ENCODE results near the gene SMPDL3A. TPM values are rescaled to one million over a fixed set of nuclear protein-coding genes. Genes with fewer than 3 reads are reported as not detected.

The SMPDL3A gene
- total RNA-seq, 1 experiment from 2014 or later, result 7.2 TPM

DNA sequence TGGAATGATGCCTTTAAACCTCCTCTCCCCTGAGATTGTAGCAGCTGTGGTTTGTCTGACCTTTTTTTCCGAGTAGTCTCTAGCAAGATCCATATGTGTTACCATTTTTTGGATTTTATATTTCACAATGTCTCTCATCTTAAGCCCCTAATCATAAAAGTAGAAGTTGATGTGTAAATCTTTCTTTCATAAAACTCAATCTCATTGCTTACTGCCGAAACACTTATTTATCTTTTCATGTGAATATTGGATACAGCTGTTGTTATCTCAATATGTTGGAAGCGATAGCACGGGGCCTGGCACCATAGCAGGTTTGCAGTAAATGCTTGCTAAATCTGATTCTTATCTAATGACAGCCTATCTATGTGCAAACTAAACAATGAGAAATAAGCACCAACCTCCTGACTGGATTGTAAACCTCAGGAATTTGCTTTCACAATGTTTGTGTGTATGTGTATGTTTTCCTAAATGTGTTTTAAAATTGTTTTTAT, 14.2 kb downstream of the SMPDL3A start:
- peak; percentile 26 for DNase-seq (ENCODE audit: low read depth)

DNA sequence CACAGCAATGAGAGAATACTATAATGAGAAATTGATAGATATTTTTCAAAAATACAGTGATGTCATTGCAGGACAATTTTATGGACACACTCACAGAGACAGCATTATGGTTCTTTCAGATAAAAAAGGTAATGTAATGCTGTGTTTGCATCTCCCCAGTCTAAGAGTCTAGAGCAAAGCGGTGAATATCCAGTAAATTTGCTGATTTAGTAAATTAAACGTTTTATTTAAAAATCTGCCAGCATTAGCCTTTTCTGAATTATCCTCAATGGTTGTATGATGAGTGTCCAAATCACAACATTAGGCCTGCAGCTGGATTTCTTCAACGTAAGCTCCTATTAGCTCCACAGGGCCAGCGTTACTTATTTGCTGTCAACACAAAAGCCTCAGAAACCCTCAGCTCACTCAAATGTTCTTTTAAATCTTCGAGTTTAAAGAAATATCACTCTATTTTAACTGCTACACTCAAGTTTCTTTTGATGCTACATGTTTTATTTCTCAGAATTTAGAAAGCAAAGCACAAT, 16.0 kb downstream of the SMPDL3A start:
- no peak for DNase-seq (ENCODE audit: low read depth)

DNA sequence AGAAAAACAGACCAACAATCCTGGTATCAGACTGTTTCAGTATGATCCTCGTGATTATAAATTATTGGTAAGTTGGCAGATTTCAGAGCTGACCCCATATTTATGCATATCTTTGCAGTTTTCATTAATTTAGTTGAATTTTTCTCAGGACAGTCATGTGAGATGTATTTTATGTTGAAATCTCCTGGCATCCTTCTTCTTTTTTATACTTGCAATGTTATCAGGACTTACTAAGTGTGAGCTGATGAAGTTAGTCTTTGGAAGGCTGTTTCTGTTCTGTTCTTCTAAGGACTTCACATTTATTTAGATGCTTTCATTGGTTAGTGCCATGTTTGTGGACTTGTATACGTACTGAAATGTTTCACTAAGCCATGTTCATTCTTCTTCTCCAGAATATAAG, 17.2 kb downstream of the SMPDL3A start:
- no peak for DNase-seq (ENCODE audit: low read depth)

DNA sequence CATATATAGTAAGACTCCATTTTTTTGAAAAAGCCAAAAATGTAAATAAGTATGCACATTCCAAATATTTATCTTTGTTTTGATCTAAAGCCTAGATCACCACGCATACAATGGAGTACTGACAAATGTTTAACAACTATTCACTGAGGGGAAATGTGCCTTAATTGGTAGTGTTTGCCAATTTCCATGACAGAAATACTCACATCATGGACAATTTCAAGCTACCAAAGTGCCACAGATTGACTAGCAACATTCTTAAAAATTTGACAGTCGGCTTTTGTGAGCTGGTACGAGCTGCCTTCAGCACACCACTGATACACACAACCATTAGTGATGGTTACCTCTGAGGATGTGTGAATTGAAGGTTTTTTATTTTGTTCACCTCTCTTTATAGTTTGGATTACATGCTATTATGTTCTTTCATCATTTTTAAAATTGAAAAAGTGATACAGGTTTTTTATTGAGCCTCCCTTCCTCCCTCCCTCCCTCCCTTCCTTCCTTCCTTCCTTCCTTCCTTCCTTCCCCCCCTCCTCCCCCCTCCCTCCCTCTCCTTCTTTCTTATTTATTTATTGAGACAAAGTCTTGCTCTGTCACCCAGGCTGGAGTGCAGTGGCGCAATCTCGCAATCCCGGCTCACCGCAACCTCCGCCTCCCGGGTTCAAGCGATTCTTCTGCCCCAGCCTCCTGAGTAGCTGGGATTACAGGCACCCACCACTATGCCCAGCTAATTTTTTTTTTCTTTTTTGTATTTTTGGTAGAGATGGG, 19.2 kb downstream of the SMPDL3A start:
- no peak for DNase-seq (ENCODE audit: low read depth)

DNA sequence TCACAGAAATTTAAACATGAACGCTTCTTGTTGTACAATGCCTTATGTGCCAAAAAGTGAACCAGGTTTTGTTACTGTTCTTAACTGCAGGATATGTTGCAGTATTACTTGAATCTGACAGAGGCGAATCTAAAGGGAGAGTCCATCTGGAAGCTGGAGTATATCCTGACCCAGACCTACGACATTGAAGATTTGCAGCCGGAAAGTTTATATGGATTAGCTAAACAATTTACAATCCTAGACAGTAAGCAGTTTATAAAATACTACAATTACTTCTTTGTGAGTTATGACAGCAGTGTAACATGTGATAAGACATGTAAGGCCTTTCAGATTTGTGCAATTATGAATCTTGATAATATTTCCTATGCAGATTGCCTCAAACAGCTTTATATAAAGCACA, 19.9 kb downstream of the SMPDL3A start:
- DNase-seq (ENCODE audit: low read depth), result no peak

DNA sequence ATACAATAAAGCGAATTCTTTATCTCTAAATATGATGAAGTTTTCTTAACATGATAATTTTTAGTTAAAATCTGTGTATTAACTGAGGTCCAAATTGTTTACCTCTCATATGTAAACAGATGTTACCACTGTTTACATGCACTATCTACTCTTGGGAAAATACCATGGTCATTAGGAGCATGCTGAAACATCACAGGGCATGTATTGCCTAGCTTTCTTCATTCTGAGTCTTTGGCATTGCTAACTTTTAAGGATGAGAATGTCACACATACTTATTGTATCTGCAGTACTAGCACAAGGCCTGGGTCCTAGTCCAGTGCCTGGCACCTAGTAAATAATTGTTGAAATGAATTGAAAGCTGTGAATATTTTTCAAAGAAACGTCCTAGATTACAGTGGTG, 20.6 kb downstream of the SMPDL3A start:
- no peak for DNase-seq (ENCODE audit: low read depth)

DNA sequence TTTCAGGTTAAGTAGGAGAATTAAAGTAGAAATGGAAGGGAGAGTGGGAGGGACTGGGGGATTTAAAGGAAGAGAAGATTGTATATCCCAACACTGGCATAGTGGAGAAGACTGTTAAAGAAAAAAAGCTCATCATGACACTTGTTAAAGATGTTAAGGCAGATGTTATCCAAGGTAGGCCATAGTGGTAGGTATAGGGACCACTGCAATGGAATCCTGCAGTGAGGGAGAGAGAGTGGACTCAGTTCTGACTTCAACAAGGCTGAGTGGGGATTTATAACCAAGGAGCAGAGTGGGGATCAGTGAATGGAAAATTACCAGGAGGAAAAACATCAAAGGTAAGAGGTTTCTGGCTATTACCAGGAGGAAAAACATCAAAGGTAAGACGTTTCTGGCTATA, 21.1 kb downstream of the SMPDL3A start:
- no peak for DNase-seq (ENCODE audit: low read depth)

DNA sequence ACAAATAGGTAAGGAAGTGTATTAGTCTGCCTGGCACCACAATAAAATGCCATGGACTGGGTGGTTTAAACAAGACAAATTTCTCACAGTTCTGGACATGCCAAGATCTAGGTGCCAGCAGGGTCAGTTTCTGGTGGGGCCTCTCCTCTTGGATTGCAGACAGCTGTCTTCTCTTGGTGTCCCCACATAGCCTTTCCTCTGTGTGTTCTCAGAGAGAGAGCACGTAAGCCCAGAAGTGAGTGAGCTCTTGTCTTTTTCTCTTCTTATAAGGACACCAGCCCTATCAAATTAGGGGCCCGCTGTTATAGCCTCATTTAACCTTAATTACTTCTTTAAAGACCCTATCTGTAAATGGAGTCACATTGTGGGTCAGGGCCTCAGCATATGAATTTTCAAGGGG, 28.3 kb downstream of the SMPDL3A start:
- DNase-seq (ENCODE audit: low read depth), result no peak

DNA sequence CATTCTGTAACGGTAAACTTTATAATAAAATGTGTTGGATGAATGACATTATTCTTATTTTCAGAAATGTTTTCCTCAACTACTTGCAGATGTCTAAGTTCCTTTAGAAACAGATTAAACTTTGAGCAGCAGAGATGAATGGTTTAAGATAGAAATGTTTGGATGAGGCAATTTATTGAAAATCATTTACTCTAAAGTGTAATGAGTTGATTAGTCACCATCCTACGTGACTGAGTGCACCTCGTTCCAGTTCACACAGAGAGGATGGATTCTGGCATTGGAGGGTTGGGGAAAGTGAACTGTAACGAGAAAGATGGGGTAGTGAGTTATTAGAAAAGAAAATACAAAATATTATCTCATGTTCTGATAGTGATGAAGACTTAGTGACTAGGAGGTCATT, 28.7 kb downstream of the SMPDL3A start:
- no peak for DNase-seq (ENCODE audit: low read depth)

DNA sequence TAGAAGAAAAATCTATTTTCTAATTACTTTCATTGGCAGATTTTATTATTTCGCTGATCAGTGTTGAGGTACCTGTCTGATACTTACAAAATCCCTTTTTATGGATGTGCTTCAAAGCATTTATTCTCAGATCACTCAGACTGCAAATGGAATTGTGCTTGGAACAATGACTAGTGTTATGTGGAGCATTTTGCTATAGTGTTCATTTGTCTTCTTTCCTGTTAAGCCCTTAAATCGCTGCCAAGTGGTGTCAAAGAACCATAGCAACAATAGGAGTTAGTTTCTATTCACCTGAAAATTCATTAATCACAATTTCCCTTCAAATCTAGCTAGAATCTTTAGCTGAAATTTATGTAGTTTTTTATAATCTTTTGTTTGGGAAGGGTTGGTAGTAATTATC, 29.8 kb downstream of the SMPDL3A start:
- no peak for DNase-seq (ENCODE audit: low read depth)

DNA sequence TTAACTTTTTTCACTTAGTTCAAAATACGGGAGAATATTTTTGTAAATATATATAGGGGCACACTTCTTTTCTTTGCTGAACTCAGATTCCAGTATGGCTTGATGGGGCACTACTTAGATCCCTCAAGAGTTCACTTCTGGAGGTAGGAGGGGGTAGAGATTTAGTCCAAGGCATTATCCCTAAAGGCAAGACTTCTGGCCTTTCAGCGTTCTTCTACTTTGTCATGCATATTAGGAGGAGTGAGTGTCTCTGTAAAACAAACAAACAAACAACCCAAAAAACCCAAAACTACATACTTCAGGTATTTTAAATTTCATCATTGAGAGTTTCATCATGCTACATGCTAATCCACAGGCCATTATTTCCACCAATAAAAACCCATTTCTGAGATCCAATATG, 32.0 kb downstream of the SMPDL3A start:
- no peak for DNase-seq (ENCODE audit: low read depth)

DNA sequence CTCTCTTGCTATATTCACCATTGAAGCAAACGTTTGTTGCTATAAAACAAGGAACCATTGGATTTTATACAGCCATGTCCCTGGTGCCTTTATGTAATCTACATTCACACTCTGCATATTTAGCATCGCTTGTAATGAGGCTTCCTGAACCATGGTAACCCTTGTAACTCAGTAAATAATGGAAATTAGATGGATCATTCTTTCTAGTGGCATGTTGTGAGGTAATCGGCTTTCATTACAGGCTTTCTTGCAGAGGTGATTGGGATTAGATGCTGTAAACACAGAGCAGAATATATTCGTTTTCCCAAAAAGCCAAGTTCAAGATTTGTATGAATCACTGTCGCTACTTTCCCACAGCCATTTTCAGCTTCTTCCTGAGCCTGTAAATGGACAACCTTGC, 36.1 kb downstream of the SMPDL3A start:
- DNase-seq (ENCODE audit: low read depth), result no peak

DNA sequence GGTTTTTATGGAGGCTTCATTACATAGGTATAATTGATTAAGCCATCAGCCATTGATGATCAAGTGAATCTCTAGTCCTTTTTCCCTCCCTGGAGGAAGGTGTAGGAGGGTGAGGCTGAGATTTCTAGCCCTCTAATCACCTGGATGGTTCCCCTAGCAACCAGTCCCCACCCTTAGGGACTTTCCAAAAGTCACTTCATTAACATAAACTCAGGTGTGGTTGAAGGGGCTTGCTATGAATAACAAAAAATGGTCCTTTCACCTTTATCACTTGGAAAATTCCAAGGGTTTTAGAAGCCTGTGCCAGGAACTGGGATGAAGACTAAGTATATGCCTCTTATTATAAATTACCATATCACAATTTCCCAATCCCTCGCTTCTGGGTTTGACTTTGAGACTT, 40.4 kb downstream of the SMPDL3A start:
- no peak for DNase-seq (ENCODE audit: low read depth)

DNA sequence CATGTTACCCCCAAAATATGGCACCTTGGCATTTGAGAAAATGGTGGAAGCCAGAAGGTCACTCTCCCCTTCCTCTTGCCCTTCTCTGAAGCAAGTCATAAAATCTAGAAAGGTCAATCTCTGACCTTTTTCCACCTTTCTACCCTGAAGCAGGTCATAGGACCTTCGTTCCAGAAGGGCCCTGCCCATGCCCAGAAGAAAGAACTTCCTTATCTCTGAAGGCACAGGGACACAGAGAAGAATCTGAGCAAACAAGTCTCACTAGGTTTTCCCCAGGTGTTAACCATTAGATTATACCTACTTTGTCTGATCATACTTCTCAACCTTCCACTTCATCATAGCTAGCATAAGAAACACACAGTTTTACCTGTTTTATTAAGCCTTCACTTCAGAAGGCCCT, 42.5 kb downstream of the SMPDL3A start:
- DNase-seq (ENCODE audit: low read depth), result no peak

DNA sequence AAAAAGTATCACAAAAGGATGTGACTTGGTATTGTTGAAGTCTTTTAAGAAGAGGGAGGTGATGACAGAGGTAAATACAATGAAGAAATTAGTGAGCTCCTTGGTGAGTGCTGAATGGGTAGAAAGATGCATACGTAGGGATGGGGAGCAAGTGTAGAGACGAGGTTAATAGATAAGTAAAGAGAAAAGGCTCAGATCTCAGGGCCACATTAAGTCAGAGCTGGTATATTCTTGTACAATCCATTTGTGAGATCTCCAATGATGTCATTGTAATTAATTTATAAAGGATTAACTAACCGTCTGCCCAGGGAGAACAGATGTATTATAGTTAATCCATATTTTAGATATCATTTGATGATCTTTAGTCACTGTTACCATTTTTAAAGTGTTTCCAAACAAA, 43.4 kb downstream of the SMPDL3A start:
- no peak for DNase-seq (ENCODE audit: low read depth)

DNA sequence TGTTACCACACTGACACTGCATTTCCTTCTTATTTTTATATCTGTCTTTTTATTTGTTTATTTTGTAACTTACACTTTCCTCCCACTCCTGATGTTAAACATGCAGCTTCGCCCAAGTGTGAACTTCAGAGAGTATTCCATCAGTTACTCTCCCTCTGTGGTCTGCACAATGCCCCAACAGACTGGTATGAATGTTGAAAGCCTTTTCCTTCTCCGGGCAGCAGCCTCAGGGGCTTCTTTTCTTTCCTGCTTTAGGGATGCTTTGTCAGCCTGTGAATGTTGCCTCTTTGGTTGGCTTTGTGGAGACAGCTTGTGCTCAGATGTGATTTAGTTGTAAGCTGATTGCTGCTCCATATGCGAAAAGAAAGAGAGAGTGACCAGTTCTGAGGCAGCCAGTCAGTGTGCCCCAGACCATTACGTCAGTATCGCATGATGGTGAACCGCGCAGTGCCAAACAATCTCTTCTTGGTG, 44.0 kb downstream of the SMPDL3A start:
- DNase-seq (ENCODE audit: low read depth), result no peak

DNA sequence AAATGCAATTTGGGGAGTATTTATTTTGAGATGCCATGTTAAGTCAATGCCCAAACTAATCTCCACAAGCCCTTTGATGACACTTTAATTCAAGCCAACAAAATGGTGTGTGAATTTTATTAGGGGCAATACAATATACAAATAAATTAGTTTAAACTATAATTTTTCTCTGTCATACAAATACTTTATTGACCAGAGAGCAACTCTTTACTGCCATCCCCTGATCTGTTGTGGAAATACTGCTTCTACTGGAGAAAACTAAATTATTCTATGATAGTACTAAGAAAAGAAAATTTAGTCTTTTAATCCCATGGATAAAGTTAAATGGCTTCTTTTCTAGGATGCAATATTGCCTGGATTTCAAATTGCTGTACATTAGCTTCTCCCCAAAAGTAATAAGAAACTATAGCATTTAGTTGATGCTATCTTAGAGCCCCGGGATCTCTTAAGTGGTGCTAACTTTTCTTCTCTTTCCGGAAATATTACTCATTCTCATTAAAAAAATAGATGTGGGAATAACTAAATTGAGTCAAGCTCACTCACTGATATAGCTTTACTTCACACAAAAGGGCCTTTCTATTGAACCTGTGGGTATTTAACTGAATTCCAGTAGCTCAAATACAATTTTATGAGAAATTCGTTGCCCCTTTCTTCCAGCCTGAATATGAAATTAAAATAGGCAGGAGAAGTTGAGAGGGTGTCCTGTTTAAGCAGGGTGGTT, 49.2 kb downstream of the SMPDL3A start:
- peak; percentile 13 for DNase-seq (ENCODE audit: low read depth)

DNA sequence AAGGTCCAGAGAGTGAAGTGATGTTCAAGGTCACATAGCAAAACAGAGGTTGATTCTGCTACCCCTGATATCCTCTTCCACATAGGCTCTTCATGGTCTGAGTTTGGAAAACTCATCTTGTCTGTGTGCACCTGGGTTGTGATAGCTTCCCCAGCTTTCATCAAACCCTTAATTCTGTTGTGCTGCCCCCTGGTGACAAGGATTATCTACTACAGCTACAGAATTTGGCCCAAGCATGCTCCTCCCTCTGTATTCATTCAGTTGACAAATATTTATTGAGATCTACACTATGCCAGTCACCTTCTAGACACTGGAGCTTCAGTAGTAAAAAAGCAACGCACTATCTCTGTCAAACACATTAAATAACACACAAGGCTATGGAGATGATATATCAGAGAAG, 50.4 kb downstream of the SMPDL3A start:
- peak; percentile 58 for DNase-seq (ENCODE audit: low read depth)

DNA sequence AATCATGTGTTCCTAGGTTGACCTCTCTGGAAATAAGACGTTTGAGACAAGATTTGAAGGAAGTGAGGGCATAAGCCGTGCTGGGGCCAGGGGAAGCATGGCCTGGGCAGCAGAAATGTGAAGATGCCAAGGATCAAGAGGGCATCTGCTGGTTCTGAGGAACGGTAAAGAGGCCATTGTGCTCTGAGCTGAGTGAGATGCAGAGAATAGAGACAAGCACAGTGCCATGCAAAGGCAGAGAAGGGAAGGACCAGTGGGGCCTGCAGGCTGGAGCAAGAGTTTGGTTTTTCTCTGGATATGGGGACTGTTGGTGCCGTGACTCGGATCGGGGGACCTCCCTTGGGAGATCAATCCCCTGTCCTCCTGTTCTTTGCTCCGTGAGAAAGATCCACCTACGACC, 50.8 kb downstream of the SMPDL3A start:
- DNase-seq (ENCODE audit: low read depth), result no peak

DNA sequence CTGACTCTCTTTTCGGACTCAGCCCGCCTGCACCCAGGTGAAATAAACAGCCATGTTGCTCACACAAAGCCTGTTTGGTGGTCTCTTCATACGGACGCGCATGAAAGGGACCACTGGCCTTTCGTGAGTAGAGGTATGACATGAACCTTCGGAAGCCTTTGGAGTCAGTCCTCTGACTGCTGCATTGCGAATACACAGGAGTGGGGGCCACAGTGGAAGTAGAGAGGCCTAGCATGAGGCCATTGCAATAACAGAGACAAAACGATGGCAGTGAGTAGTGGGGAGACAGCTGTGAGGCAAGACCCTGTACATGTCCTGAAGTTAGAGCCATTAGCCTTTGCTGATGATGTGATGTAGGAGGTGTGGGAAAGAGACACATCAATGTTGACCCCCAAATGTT, 56.4 kb downstream of the SMPDL3A start:
- DNase-seq (ENCODE audit: low read depth), result no peak

DNA sequence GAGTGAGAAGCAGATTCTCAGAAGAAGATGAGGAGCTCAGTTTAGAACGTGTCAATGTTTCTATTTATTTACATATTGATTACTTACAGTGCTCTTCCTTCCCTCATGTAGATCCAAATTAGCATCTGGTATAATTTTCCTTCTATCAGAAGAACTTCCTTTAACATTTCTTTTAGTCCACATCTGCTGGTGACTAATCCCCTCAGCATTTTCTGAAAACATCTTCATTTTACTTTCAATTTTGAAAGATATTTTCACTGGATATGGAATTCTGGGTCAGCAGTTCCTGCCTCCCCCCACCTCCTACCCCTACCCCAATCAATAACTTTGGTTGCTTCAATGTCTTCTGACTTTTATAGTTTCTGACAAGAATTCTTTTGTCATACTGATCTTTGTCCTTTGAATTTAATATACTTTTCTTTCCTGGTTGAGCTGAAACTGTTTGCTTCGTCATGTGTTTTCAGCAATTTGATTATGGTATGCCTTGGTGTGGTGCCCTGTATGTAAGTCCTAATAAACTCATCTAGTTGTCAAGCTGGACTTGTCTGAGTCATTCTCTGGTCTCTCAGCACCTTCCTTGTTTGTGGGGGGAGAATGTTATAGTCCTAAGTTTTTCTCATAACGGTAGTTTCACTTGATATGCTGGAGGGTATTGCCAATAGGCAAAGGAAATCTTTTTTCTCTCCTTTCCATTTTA, 57.0 kb downstream of the SMPDL3A start:
- DNase-seq (ENCODE audit: low read depth), result peak; percentile 34

DNA sequence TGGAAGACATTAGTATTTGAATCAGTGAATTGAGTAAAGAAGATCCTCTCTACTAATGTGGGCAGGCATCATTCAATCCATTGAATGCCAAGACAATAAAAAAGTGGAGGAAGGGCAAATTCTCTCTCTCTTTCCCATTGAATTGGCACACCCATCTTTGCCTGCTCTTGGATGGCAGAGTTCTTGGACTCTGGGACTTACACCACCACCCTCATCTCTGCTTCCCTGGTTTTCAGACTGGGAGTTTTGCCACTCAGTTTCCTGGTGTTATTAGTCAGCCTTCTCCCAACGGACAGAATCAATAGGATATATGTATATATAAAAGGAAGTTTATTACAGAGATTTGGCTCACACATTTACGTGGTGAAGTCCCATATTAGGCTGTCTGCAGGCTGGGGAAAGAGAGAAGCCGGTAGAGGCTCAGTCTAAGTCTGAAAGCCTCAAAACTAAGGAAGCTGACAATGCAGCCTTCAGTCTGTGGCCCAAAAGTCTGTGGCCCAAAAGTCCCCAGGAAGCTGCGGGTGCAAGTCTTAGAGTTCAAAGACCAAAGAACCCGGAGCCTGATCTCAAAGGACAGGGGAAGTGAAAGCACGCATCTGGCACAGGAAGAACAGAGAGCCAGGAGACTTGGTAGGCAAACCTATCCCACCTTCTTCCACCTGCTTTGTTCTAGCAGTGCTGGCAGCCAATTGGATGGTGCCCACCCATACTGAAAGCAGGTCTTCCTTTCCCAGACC, 64.4 kb downstream of the SMPDL3A start:
- DNase-seq (ENCODE audit: low read depth), result no peak

All from M059J (cell line).